GM21381 (cell line): ENCODE results near the gene RNU1-3.
"Not testable (repeated sequence)": the region's sequence is repeated elsewhere in the genome, so short reads cannot be mapped to it uniquely, and the experiment has no call there.

Experiments used
- ATAC-seq: cut with Tn5 transposase; IDR thresholded peaks from one replicate; pipeline ENCODE4 v1.9.1; 2021; ENCODE audit warnings: mild to moderate bottlenecking, moderate library complexity; ENCODE audit not compliant: unreplicated experiment

The RNU1-3 gene

GRCh38 chr1:16621681-16622315 is 45.0 kb downstream of the RNU1-3 start:
- ATAC-seq = not testable (repeated sequence)

- ATAC-seq = no peak
These were observed 45.5 kb downstream of the RNU1-3 start for GRCh38 chr1:16621300-16621658.

GRCh38 chr1:16619803-16620501 is 46.8 kb downstream of the RNU1-3 start:
- not testable (repeated sequence) for ATAC-seq

GRCh38 chr1:16618719-16619118 is 48.0 kb downstream of the RNU1-3 start:
- no peak for ATAC-seq

GRCh38 chr1:16617778-16618580 is 48.8 kb downstream of the RNU1-3 start:
- no peak for ATAC-seq

GRCh38 chr1:16617114-16617631 is 49.6 kb downstream of the RNU1-3 start:
- no peak for ATAC-seq
